Calu3 (cell line): Measurements from ENCODE around the gene CDC42. TPM values are rescaled to one million over a fixed set of nuclear protein-coding genes. Genes with fewer than 3 reads are reported as not detected.

Experiments used
- BruUV-seq: library from RNA; stranded (reverse); fragments of 400-500 nt; replicated peaks from 2 replicates; lab custom pipeline; 2021; lab: Mats Ljungman, UMichigan
- CTCF ChIA-PET: fragments of 300-600 bp; sonication (Branson Sonifier 250); formaldehyde crosslinking; loops from one replicate; lab custom pipeline; 2022; ENCODE audit warnings: antibody characterized with exemption; lab: Charles Lee
- DNase-seq: peaks from one replicate; pipeline ENCODE4 v3.0.0; 2022
- H3K27ac Mint-ChIP-seq: one replicate; pipeline ENCODE4 v1.8.0; 2022; ENCODE audit warnings: mixed read lengths; ENCODE audit not compliant: unreplicated experiment
- H3K27me3 Mint-ChIP-seq: one replicate; pipeline ENCODE4 v1.8.0; 2022; ENCODE audit warnings: mixed read lengths; ENCODE audit not compliant: unreplicated experiment
- H3K36me3 Mint-ChIP-seq: one replicate; pipeline ENCODE4 v1.8.0; 2022; ENCODE audit warnings: mild to moderate bottlenecking, moderate library complexity, mixed read lengths; ENCODE audit not compliant: insufficient read depth, unreplicated experiment
- H3K4me1 Mint-ChIP-seq: one replicate; pipeline ENCODE4 v1.8.0; 2022; ENCODE audit warnings: mild to moderate bottlenecking, low read depth, mixed read lengths; ENCODE audit not compliant: unreplicated experiment
- H3K4me3 Mint-ChIP-seq: one replicate; pipeline ENCODE4 v1.8.0; 2022; ENCODE audit warnings: mild to moderate bottlenecking, low read depth, moderate library complexity, mixed read lengths; ENCODE audit not compliant: unreplicated experiment
- H3K9me3 Mint-ChIP-seq: one replicate; pipeline ENCODE4 v1.8.0; 2022; ENCODE audit warnings: low read depth, mixed read lengths; ENCODE audit not compliant: unreplicated experiment
- intact Hi-C: fragments of 100-400 bp; cut with micrococcal nuclease; formaldehyde crosslinking; loops from one replicate; pipeline ENCODE4 v1.10.0; 2022; ENCODE audit not compliant: unreplicated experiment
- total RNA-seq: library from RNA; stranded (reverse); gene quantifications from 2 replicates; pipeline ENCODE4 v1.2.3, GENCODE V29; 2022
- TF ChIP-seq, protein P1 (sequence below): fragments of 200-600 bp; IDR thresholded peaks from one replicate; pipeline ENCODE4 v1.8.0; 2022; ENCODE audit warnings: antibody characterized with exemption; ENCODE audit not compliant: unreplicated experiment

Gene CDC42
- total RNA-seq, 1 experiment from 2014 or later: 204 TPM

DNA sequence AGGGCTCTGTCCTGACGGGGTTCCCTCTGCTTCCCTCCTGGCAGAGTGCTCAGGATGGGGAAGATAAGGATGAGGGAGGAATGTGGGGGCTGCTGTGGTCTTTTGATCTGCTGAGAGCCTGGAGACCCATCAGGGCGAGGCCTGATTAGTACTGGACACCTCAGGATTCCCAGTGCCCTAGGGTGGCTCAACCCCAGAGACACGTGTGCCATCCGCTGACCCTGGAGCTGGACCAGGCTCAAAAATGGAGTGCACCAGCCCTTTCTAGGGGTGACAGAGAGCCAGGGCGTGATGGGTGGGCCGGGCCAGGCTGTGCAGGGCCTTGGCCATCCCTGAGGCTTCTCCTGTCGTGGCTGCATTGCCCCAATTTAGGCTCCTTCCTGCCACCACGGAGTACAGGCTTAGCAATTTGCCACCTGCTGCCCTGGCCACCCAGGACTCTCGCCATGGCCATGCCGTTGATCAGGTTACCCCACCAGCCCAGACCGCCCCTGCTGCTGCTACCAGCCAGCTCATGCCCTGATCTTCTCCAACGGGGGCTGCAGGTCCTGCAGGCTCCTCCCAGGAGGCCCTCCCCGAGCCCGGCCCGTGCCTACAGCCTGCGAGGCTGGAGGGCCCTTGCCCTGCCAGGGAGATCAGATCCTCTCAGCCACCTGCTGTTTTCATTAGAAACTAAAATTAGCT is 80.9 kb downstream of the CDC42 start:
- H3K27ac Mint-ChIP-seq: no peak overlapping the region
- CTCF ChIA-PET: no interaction called here
- no peak overlapping the region for H3K4me3 Mint-ChIP-seq
- no TSS peak for BruUV-seq
- TF ChIP-seq, protein P1, sequence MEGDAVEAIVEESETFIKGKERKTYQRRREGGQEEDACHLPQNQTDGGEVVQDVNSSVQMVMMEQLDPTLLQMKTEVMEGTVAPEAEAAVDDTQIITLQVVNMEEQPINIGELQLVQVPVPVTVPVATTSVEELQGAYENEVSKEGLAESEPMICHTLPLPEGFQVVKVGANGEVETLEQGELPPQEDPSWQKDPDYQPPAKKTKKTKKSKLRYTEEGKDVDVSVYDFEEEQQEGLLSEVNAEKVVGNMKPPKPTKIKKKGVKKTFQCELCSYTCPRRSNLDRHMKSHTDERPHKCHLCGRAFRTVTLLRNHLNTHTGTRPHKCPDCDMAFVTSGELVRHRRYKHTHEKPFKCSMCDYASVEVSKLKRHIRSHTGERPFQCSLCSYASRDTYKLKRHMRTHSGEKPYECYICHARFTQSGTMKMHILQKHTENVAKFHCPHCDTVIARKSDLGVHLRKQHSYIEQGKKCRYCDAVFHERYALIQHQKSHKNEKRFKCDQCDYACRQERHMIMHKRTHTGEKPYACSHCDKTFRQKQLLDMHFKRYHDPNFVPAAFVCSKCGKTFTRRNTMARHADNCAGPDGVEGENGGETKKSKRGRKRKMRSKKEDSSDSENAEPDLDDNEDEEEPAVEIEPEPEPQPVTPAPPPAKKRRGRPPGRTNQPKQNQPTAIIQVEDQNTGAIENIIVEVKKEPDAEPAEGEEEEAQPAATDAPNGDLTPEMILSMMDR: no peak
- no peaks in the 10 kb centered on the region for H3K9me3 Mint-ChIP-seq
- no peaks in the 10 kb centered on the region for H3K27me3 Mint-ChIP-seq
- intact Hi-C loops: loop anchor here (2.0 to 5.0 kb wide), 2 partner anchors 144 to 283 kb away; no protein-coding TSS in a partner anchor
- peaks cover 4% of the 10 kb centered on the region for H3K36me3 Mint-ChIP-seq
- H3K4me1 Mint-ChIP-seq: no peaks in the 10 kb centered on the region
- no peak for DNase-seq

DNA sequence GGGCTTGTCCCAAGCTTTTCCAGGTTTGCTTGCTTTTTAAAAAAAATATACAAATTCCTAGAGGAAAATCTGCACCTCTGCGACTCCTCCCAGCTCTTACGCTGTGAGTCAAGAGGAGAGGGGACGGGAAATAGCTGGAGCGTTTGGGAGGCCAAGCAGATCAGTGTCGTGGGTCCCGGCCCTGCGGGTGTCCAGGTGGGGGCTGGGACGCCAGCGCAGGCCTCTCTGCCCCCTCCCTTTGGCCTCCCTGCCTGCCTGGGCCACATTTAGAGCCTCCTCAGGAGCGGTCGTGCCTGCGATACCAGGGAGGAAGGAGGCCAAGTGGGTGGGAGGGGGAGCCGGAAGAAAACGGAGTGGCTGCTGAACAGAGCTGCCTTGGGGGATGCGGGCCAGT is 81.4 kb downstream of the CDC42 start:
- CTCF ChIA-PET: no interaction called here
- peaks cover 4% of the 10 kb centered on the region for H3K36me3 Mint-ChIP-seq
- no TSS peak for BruUV-seq
- H3K9me3 Mint-ChIP-seq: no peaks in the 10 kb centered on the region
- H3K4me3 Mint-ChIP-seq: no peak overlapping the region
- no peaks in the 10 kb centered on the region for H3K27me3 Mint-ChIP-seq
- H3K27ac Mint-ChIP-seq: no peak overlapping the region
- no peaks in the 10 kb centered on the region for H3K4me1 Mint-ChIP-seq
- TF ChIP-seq, protein P1: no peak
- DNase-seq: no peak
- intact Hi-C loops: loop anchor here (2.0 to 5.0 kb wide), 2 partner anchors 143 to 283 kb away; no protein-coding TSS in a partner anchor

DNA sequence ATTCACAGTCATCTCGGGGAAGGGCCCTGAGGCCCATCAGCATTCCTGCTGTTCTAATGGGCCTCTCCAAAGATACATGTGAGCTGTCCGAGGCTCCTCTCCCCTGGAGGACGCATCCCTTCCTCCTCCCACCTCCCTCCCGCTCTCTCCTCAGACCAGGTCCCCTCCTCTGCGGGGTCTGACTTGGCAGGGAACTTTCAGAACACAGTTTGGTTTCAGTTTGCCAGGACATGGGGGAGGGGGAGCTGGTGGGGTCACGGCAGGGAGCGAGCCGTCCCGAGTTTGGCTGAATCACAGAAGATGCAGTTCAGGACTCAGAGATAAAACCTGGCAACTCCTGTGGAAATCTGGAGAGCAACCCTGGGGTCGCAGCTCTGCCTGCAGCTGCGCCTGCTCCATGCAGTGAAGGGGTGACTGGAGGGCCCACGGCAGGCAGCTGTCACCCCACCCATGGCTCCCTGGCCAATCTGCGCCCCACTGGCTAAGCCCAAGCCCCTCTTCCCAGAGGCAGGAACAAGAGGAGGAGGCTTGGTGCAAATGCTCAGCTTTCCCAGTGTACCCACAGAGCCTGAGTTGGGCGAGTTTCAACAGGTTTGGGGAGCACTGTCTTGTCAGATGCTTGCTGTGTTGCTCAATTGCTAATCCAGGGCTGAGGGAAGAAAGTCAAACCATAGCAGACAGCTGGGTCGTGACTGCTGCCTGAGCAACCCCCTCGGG is 84.7 kb downstream of the CDC42 start:
- Mint-ChIP-seq H3K9me3 (no peaks in the 10 kb centered on the region), H3K27me3 (no peaks in the 10 kb centered on the region), H3K27ac (no peak overlapping the region), H3K4me3 (no peak overlapping the region), H3K36me3 (peaks cover 12% of the 10 kb centered on the region), H3K4me1 (no peaks in the 10 kb centered on the region)
- TF ChIP-seq, protein P1: no peak
- BruUV-seq: no TSS peak
- intact Hi-C loops: no loop called here
- no peak for DNase-seq
- CTCF ChIA-PET: no interaction called here

DNA sequence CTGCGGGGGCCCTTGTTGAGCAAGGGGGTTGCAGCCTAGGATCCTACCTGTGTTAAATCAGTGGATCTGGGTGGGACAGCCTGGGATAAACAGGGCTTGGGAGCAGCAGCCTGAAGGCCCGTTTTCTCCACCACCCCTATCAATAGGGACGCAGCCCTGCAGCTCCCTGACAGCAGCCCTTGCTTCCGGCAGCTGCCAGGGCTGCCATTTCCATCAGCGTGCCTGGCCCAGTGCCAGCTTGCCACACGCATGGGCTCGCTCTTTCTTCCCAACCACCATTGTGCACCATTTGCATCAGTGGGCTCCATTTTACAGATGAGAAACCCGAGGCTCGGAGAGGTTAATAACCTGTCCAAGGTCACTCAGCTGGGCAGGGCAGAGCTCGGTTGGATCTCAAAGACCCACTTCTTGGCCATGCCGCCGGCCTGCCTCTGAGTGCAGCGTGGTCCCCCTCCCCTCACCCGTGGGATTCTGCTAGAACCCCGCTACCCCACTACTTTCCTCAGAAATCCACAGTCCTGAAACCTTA is 86.6 kb downstream of the CDC42 start:
- H3K27ac Mint-ChIP-seq: no peak overlapping the region
- TF ChIP-seq, protein P1: no peak
- no TSS peak for BruUV-seq
- H3K4me1 Mint-ChIP-seq: no peaks in the 10 kb centered on the region
- DNase-seq: no peak
- intact Hi-C loops: no loop called here
- H3K9me3 Mint-ChIP-seq: no peaks in the 10 kb centered on the region
- H3K36me3 Mint-ChIP-seq: peaks cover 23% of the 10 kb centered on the region
- CTCF ChIA-PET: no interaction called here
- H3K4me3 Mint-ChIP-seq: no peak overlapping the region
- no peaks in the 10 kb centered on the region for H3K27me3 Mint-ChIP-seq
